Body of pancreas (tissue), 4 donors: Measurements from ENCODE around the gene KHNYN.

Experiments
- CTCF ChIP-seq, 7 experiments: fragments of 450-650 bp in 4 of 7; fragments of 200-600 bp in 3 of 7; sonication (generic) in 3 of 7; IDR thresholded peaks; one replicate each; pipeline ENCODE4 v1.5.1; 2016 to 2019; ENCODE audit warnings: antibody characterized with exemption in 7 of 7
- POLR2A ChIP-seq, 3 donors: fragments of 450-650 bp; IDR thresholded peaks; one replicate each; pipeline ENCODE4 v1.6.1; 2016; ENCODE audit warnings: antibody characterized with exemption in 3 of 3, mild to moderate bottlenecking in 2 of 3

- TF ChIP-seq CTCF (IDR thresholded peaks at IDR 0.05) (no peak), POLR2A (IDR thresholded peaks at IDR 0.05) (no peak)
Observed at GRCh38 chr14:24441485-24441884, 11.7 kb downstream of the KHNYN start.
